Retinal pigment epithelial cell (primary cell): Measurements from ENCODE around the gene C1orf94.

Experiments used
- DNase-seq: peaks from one replicate; pipeline ENCODE4 v3.0.0-alpha.2; 2010; ENCODE audit warnings: low read depth
- H3K4me3 ChIP-seq: 2 replicates; pipeline ENCODE4 v1.5.1; 2011; ENCODE audit warnings: mild to moderate bottlenecking, low read length, control low read depth, moderate library complexity
- CTCF ChIP-seq: conservative IDR thresholded peaks from 2 replicates; pipeline ENCODE4 v1.5.1; 2011; ENCODE audit warnings: low read depth, low read length, control low read depth, inconsistent platforms

The C1orf94 gene

DNA sequence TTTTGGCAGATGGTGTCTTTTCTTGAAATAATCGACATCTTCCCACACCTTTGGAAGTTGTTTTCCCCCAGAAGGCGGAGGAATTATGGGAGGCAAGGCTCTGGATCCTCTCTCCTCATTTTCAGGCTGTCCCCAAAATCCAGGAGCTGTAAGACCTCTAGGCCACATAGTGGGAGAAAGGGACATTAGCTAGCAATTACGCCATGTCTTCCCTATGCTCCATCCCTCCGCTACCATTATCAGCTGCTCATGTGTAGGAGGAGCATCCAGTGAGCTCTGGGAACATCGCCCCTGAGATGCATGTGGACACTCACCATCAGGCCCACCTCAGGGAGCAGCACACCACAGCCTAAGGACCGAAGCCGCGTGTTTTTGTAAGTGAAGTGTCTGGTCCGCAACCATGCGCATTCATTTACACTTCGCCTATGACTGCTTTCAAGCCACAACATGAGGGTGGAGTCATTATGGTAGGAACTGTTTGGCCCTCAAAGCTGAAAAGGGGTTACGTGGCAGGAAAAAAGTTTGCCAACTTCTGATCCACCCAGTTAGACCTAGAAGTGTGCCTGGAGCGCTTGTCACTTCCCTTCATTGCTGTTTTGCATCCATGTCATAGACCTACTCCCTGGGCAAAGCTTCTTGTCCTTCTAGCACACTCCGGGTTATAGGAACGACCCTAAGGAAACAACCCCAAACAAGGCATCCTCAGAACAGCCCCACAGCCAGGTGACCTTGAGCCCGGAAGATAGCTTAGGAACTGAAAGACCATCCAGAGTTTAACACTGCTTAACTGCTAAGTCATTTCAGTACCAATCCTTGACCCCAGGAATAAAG is 85.5 kb downstream of the C1orf94 start:
- DNase-seq, result no peak
- H3K4me3 ChIP-seq, result no peak overlapping the region
- TF ChIP-seq CTCF, result no peak

GRCh38 chr1:34262921-34263320 is 86.2 kb downstream of the C1orf94 start:
- no peak overlapping the region for H3K4me3 ChIP-seq
- no peak for TF ChIP-seq CTCF

DNA sequence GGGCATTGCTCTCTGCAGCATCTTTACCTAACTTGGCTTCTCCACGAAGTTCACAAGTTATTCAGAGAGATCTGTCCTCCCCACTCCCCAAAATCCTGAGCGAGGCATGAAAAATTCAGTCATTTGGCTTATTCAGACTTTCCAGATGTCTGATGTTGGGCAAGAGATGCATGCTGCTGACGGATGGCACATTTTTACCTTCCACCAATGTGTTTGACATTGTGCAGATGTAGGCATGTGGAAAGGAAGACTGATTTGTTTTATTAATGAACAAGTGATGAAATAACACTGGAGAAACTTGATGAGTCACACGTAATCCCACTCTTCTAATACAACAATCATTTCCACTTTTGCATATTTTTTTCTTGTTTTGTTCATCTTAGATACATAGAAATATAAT is 86.7 kb downstream of the C1orf94 start:
- no peak overlapping the region for H3K4me3 ChIP-seq
- no peak for DNase-seq
- TF ChIP-seq CTCF, result no peak

More at GRCh38 chr1:34262921-34263320, 86.2 kb downstream of the C1orf94 start:
- no peak for DNase-seq

DNA sequence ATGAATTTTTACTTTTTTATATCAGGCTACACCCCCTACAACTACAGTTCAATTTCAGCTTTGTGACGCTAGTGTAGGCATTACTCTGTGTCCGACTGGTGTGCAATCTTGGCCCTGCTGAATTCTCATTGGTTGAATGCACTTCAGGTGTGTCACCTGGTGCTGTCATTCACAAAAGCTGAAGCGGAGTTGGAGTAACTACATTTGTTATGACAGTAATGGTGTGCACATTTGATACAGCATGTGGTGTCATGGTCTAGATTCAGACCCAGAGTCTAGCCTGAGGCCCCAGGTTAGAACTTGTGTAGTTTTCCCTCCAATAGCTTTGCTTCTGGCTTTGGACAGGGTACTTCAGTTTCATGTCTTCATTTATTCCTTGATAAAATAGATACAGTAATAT is 88.7 kb downstream of the C1orf94 start:
- no peak for DNase-seq
- no peak overlapping the region for H3K4me3 ChIP-seq
- no peak for TF ChIP-seq CTCF

DNA sequence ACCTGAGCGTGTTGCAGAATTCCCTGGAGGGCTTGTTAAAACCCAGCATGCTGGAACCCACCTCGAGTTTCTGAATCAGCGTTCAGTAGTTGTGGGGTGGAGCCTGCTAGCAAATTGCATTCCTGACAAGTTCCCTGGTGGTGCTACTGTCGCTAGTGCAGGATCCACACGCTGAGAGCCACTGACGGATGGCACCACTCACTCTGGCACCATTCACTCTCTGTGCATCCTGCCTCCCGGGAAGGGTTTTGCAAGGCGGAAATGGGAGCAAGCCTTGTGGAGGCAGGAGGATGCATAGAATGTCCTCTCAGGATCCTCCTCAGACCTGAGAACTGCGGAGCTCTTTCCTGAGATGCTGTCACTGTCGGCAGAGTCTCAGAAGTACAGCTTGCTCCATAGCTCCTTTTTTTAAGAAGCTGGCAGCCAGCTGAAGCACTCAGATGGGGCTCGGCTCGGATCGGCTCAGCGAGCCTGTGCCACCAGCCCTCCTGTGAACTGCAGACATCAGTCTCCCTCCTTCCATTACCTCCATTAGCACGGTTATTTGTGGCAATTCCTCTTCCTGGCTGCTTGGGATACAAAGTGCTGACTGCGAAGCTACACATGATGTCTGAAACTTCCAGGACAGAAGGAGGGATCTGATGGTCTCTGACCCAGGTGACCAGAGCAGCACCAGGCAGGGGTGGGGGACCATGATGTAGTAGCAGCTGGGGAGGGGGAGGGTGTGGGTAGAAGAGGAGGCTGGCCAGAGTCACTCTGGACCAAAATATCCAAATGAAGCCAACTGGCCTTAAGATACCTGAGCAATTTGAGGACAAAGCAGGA is 89.6 kb downstream of the C1orf94 start:
- TF ChIP-seq CTCF, result no peak
- no peak for DNase-seq
- no peak overlapping the region for H3K4me3 ChIP-seq

GRCh38 chr1:34267326-34267725 is 90.6 kb downstream of the C1orf94 start:
- TF ChIP-seq CTCF, result no peak
- H3K4me3 ChIP-seq, result no peak overlapping the region
- no peak for DNase-seq
